Fibroblast of villous mesenchyme (primary cell): ENCODE measurements around the gene RAB28. TPM values are rescaled to one million over a fixed set of nuclear protein-coding genes. Genes with fewer than 3 reads are reported as not detected.

Experiments
- DNase-seq: peaks from one replicate; pipeline ENCODE4 v3.0.0-alpha.2; 2010; ENCODE audit warnings: low read depth
- H3K4me3 ChIP-seq: 2 replicates; pipeline ENCODE4 v1.5.1; 2011; ENCODE audit warnings: low read depth, mild to moderate bottlenecking, low read length
- total RNA-seq: library from RNA; depleted of rRNA; stranded (reverse); fragments of >200 nt; gene quantifications from 2 replicates; pipeline ENCODE4 v1.2.3, GENCODE V29; 2012
- TF ChIP-seq, protein P1 (sequence below): IDR thresholded peaks from 2 replicates; pipeline ENCODE4 v1.5.1; 2012; ENCODE audit warnings: low read depth, mild to moderate bottlenecking, low read length; ENCODE audit not compliant: insufficient read depth

The RAB28 gene
- total RNA-seq, 1 donor: 21.6 TPM

DNA sequence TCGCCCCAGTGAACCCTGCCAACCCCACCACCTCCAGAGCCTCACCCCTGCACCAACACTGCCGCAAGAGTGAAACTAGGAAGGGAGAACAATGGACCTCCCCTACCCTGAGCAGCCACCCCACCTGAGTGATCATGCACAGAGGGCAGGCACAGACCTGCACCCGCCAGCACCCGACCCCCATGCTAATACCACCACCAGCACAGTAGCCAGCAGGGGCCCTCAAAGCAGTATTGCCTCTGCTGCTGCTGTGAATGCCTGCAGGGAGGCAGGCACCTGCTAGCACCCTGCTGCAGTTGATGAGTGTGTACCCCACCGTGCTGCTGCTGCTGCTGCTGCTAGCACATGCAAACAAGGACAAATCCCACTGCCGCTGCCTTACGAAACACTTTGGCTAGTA lies 100.1 kb downstream of the RAB28 start:
- no peak for DNase-seq
- TF ChIP-seq, protein P1, sequence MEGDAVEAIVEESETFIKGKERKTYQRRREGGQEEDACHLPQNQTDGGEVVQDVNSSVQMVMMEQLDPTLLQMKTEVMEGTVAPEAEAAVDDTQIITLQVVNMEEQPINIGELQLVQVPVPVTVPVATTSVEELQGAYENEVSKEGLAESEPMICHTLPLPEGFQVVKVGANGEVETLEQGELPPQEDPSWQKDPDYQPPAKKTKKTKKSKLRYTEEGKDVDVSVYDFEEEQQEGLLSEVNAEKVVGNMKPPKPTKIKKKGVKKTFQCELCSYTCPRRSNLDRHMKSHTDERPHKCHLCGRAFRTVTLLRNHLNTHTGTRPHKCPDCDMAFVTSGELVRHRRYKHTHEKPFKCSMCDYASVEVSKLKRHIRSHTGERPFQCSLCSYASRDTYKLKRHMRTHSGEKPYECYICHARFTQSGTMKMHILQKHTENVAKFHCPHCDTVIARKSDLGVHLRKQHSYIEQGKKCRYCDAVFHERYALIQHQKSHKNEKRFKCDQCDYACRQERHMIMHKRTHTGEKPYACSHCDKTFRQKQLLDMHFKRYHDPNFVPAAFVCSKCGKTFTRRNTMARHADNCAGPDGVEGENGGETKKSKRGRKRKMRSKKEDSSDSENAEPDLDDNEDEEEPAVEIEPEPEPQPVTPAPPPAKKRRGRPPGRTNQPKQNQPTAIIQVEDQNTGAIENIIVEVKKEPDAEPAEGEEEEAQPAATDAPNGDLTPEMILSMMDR: no peak
- H3K4me3 ChIP-seq: no peak overlapping the region

DNA sequence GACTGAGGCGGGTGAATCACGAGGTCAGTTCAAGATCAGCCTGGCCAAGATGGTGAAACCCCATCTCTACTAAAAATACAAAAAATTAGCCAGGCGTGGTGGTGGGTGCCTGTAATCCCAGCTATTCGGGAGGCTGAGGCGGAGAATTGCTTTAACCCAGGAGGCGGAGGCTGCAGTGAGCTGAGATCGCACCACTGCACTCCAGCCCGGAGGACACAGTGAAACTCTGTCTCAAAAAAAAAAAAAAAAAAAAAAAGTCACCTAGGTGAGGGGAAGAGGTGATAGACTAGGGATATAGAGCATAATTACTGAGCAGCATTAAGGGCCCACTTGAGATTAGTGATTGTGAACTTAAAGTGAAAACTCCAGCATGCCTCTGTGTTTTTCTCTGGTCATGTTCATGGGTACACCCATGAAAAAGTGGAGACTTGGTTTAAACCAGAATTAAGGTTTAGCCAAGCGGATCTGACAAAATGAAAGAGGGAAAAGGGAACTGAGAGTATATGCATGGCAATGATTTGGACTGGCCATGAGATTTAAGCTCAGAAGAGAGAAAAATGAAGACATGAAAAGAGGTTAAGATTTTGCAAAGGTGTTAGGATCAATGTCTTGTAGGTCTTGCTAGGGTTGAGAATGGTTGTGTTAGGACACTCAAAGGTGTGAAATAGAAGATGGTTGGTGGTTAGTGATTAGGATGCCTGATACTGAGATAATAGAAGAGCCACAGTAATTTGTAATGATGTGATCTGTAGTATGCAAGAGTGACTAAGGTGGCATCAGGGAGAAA lies 105.0 kb downstream of the RAB28 start:
- H3K4me3 ChIP-seq: no peak overlapping the region
- no peak for DNase-seq
- TF ChIP-seq, protein P1: no peak

DNA sequence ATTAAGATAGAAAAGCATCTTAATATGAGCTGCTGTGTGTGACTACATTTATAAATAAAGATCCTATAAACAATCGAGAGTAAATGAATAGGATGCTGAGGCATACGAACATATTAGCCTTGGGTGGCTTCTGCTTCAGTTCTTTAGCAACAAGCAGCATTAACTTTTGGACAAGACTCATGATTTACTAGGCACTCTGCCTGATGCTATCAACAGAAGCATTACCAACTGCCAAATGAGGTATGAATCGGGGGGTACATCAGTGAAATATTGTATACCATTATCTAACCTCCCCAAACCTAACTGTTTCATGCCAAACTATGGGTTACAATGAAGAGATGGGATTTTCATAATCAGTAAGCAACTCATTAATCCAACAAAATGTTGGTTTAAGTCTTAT lies 113.1 kb downstream of the RAB28 start:
- H3K4me3 ChIP-seq: no peak overlapping the region
- no peak for DNase-seq
- TF ChIP-seq, protein P1: no peak

DNA sequence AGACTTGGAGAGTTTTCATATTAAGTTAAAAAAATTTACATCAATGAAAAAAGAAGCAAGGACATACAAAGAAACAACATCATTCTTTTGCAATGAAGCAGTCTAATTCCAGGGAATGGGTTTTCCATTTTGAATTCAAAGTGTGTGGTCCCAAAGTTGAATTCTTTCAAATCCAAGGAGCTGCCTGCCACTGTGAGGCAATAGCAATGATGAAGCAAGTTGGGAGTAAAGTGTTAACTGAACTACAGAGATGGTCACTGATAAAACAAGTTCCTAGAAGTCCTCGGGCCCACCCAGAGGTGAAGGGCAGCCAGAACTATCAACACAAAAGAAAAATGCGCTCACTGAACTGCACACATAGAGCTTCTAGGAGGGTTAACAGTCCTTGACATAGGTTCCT lies 115.9 kb downstream of the RAB28 start:
- DNase-seq: peak; percentile 54
- TF ChIP-seq, protein P1: no peak
- no peak overlapping the region for H3K4me3 ChIP-seq

DNA sequence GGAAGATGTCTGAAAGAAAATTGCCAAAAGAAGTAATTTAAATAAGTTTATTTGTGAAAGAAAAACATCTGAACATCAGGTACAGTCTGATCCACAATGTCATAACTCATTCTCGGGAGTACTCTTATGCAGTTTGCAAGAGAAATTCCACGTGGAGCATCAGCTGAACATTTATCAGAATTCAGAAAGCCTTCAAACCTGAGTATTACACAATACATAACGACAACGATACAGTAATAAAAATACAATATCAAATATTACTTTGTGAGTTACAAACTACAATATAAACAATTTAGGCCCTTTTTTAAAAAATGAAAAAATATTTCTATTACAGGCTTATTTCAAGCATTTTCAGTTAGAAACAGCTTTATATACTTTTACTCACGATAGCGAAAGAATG lies 116.4 kb downstream of the RAB28 start:
- DNase-seq: no peak
- TF ChIP-seq, protein P1: no peak

DNA sequence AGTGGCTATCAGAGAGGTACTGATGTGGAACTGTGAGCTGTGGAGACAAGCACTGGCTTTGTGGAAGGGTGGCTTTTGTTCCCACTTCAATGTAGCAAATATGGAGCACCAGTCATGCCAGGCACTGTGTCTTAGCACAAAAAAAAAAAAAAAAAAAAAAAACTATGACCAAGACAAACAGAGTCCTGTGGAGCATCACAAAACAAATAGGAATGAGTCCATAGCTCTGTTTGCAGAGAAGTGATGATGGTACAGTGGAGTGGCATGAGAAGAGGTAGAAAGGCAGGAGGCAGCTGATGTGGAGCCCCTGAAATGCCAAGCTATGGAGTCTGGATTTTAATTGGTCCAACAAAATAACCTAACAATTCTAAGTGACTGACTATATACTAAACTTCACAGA lies 116.9 kb downstream of the RAB28 start:
- DNase-seq: no peak
- H3K4me3 ChIP-seq: no peak overlapping the region
- TF ChIP-seq, protein P1: no peak

More for the DNA sequence above, 116.4 kb downstream of the RAB28 start:
- no peak overlapping the region for H3K4me3 ChIP-seq

DNA sequence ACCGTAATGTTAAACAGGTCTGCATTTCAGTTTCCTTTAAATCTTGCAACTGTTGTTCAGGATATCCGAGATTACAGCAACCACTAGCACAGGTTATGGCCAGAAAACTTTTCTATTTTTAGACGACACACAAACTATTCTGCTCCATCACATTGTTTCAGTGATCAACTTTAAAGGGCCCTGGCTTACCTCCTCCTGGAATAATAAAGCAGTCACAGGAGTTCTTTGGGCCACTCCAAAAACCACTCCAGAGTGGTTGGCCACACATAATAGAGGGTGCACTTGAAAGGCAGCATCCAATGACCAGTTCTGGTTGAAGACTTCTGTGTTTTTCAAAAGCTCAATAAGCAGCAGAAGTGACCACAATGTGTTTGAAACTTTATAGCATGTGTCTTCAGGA lies 118.9 kb downstream of the RAB28 start:
- H3K4me3 ChIP-seq: no peak overlapping the region
- DNase-seq: no peak
- TF ChIP-seq, protein P1: no peak
